Activated B cell treated with CpG ODN at 0.5 μM for 24 hours (primary cell): Measurements from ENCODE around the gene ZNF860. TPM values are rescaled to one million over a fixed set of nuclear protein-coding genes. Genes with fewer than 3 reads are reported as not detected.

Experiments
- ATAC-seq: fragments of 200-7000 bp; cut with Tn5 transposase; one replicate; pipeline ENCODE4 v1.10.0; 2021; ENCODE audit warnings: low read depth, mild to moderate bottlenecking, moderate library complexity
- CTCF ChIA-PET: fragments of 350-600 bp; sonication (Branson Sonifier 250); formaldehyde crosslinking; loops from one replicate; lab custom pipeline; 2021; ENCODE audit warnings: antibody characterized with exemption; lab: Charles Lee
- POLR2A ChIA-PET: fragments of 350-600 bp; sonication (Branson Sonifier 250); formaldehyde crosslinking; loops from one replicate; lab custom pipeline; 2021; ENCODE audit warnings: antibody characterized with exemption; lab: Charles Lee
- DNase-seq: peaks from one replicate; pipeline ENCODE4 v3.0.0; 2022
- H3K27ac Mint-ChIP-seq: one replicate; pipeline ENCODE4 v1.8.0; 2020; ENCODE audit warnings: mixed read lengths
- H3K27me3 Mint-ChIP-seq: one replicate; pipeline ENCODE4 v1.8.0; 2021; ENCODE audit warnings: mixed read lengths
- H3K36me3 Mint-ChIP-seq: one replicate; pipeline ENCODE4 v1.8.0; 2021; ENCODE audit warnings: low read depth, mixed read lengths
- H3K4me1 Mint-ChIP-seq: one replicate; pipeline ENCODE4 v1.8.0; 2021; ENCODE audit warnings: mixed read lengths
- H3K4me3 Mint-ChIP-seq: one replicate; pipeline ENCODE4 v1.8.0; 2020; ENCODE audit warnings: mild to moderate bottlenecking, mixed read lengths
- H3K9me3 Mint-ChIP-seq: one replicate; pipeline ENCODE4 v1.8.0; 2020; ENCODE audit warnings: mixed read lengths
- intact Hi-C: fragments of 100-400 bp; cut with micrococcal nuclease; formaldehyde crosslinking; loops from one replicate; pipeline ENCODE4 v1.15.1; 2024
- total RNA-seq: library from RNA; stranded (reverse); gene quantifications from 2 replicates; pipeline ENCODE4 v1.2.3, GENCODE V29; 2022
- TF ChIP-seq, protein P1 (sequence below): fragments of 200-600 bp; IDR thresholded peaks from one replicate; pipeline ENCODE4 v1.8.0; 2022; ENCODE audit warnings: antibody characterized with exemption, mild to moderate bottlenecking

Gene ZNF860
- total RNA-seq, 1 donor from 2014 or later = 19.1 TPM

GRCh38 chr3:31936420-31937060 is 45.0 kb upstream of the ZNF860 start:
- intact Hi-C loops = loop anchor here (1.0 kb wide), 1 partner anchor 9 kb away; no protein-coding TSS in a partner anchor
- Mint-ChIP-seq H3K36me3 (peaks cover 2% of the 10 kb centered on the region), H3K9me3 (no peaks in the 10 kb centered on the region), H3K27me3 (no peaks in the 10 kb centered on the region), H3K4me1 (peaks cover 30% of the 10 kb centered on the region), H3K27ac (no peak overlapping the region), H3K4me3 (no peak overlapping the region)
- CTCF ChIA-PET = no interaction called here
- TF ChIP-seq, protein P1, sequence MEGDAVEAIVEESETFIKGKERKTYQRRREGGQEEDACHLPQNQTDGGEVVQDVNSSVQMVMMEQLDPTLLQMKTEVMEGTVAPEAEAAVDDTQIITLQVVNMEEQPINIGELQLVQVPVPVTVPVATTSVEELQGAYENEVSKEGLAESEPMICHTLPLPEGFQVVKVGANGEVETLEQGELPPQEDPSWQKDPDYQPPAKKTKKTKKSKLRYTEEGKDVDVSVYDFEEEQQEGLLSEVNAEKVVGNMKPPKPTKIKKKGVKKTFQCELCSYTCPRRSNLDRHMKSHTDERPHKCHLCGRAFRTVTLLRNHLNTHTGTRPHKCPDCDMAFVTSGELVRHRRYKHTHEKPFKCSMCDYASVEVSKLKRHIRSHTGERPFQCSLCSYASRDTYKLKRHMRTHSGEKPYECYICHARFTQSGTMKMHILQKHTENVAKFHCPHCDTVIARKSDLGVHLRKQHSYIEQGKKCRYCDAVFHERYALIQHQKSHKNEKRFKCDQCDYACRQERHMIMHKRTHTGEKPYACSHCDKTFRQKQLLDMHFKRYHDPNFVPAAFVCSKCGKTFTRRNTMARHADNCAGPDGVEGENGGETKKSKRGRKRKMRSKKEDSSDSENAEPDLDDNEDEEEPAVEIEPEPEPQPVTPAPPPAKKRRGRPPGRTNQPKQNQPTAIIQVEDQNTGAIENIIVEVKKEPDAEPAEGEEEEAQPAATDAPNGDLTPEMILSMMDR = no peak
- POLR2A ChIA-PET = interaction anchor here (0.7 to 0.9 kb wide), 3 partner anchors 8 to 14 kb away, joined by 3 read pairs; no protein-coding TSS in a partner anchor
- peak; percentile 65 for ATAC-seq
- no peak for DNase-seq

GRCh38 chr3:31937225-31937624 is 44.3 kb upstream of the ZNF860 start:
- peaks cover 27% of the 10 kb centered on the region for H3K4me1 Mint-ChIP-seq
- peaks cover 4% of the 10 kb centered on the region for H3K36me3 Mint-ChIP-seq
- DNase-seq = no peak
- no peak for ATAC-seq
- H3K4me3 Mint-ChIP-seq = no peak overlapping the region
- POLR2A ChIA-PET = interaction anchor here (0.7 to 1.1 kb wide), 4 partner anchors 8 to 13 kb away, joined by 3 read pairs; no protein-coding TSS in a partner anchor
- H3K27ac Mint-ChIP-seq = no peak overlapping the region
- TF ChIP-seq, protein P1 = no peak
- intact Hi-C loops = no loop called here
- no peaks in the 10 kb centered on the region for H3K9me3 Mint-ChIP-seq
- CTCF ChIA-PET = no interaction called here
- no peaks in the 10 kb centered on the region for H3K27me3 Mint-ChIP-seq

DNA sequence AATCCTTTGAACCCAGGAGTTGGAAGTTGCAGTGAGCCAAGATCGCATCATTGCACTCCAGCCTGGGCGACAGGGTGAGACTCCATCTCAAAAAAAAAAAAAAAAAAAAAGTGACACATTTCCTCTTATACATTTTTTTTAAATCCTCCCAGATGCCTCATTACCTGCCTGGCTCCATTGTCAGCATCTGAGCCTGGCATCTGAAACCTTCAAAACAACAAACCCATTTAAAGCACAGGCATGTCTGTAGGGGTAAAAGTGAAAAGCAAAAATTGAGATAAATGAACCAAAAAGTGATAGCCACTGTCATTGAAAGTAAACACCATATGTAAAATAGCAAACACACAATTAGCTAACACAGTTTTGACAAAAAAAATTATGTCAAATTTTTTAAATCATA is 39.1 kb upstream of the ZNF860 start:
- Mint-ChIP-seq H3K36me3 (peaks cover 8% of the 10 kb centered on the region), H3K4me1 (peaks cover 44% of the 10 kb centered on the region), H3K27me3 (no peaks in the 10 kb centered on the region), H3K27ac (no peak overlapping the region), H3K4me3 (peak overlapping the region; percentile 55), H3K9me3 (no peaks in the 10 kb centered on the region)
- DNase-seq (no peak), ATAC-seq (no peak)
- TF ChIP-seq, protein P1 = no peak
- intact Hi-C loops = no loop called here
- CTCF ChIA-PET = no interaction called here
- POLR2A ChIA-PET = interaction anchor here (0.7 to 1.1 kb wide), 4 partner anchors 14 to 40 kb away, joined by 3 to 7 read pairs (median 4); no protein-coding TSS in a partner anchor

- ATAC-seq (no peak), DNase-seq (no peak)
- Mint-ChIP-seq H3K4me3 (no peak overlapping the region), H3K4me1 (peaks cover 50% of the 10 kb centered on the region), H3K27ac (no peak overlapping the region), H3K36me3 (peaks cover 8% of the 10 kb centered on the region), H3K27me3 (no peaks in the 10 kb centered on the region), H3K9me3 (no peaks in the 10 kb centered on the region)
- TF ChIP-seq, protein P1 = no peak
- CTCF ChIA-PET = interaction anchor here (1.8 kb wide), 1 partner anchor 18 kb away, joined by 6 read pairs; no protein-coding TSS in a partner anchor
- intact Hi-C loops = no loop called here
- POLR2A ChIA-PET = interaction anchor here (0.7 kb wide), 1 partner anchor 15 kb away, joined by 3 read pairs; no protein-coding TSS in a partner anchor
Measured at GRCh38 chr3:31943041-31943440, 38.5 kb upstream of the ZNF860 start.

- ATAC-seq (peak; percentile 19), DNase-seq (no peak)
- ChIA-PET CTCF (no interaction called here), POLR2A (interaction anchor here (0.7 to 1.6 kb wide), 4 partner anchors 30 to 122 kb away, joined by 3 to 14 read pairs (median 4); no protein-coding TSS in a partner anchor)
- TF ChIP-seq, protein P1 = no peak
- Mint-ChIP-seq H3K4me1 (peaks cover 77% of the 10 kb centered on the region), H3K9me3 (peaks cover 5% of the 10 kb centered on the region), H3K27me3 (no peaks in the 10 kb centered on the region), H3K4me3 (peak overlapping the region; percentile 75), H3K36me3 (peaks cover 16% of the 10 kb centered on the region), H3K27ac (peak overlapping the region; percentile 97)
- intact Hi-C loops = loop anchor here (1.0 kb wide), 4 partner anchors 8 to 35 kb away; no protein-coding TSS in a partner anchor
Measured at GRCh38 chr3:31945738-31946052, 35.9 kb upstream of the ZNF860 start.
